Measurements from ENCODE around the gene KRT36. TPM values are rescaled to one million over a fixed set of nuclear protein-coding genes. Genes with fewer than 3 reads are reported as not detected.

Gene KRT36
- total RNA-seq, 6 donors from 2014 or later = not detected

DNA sequence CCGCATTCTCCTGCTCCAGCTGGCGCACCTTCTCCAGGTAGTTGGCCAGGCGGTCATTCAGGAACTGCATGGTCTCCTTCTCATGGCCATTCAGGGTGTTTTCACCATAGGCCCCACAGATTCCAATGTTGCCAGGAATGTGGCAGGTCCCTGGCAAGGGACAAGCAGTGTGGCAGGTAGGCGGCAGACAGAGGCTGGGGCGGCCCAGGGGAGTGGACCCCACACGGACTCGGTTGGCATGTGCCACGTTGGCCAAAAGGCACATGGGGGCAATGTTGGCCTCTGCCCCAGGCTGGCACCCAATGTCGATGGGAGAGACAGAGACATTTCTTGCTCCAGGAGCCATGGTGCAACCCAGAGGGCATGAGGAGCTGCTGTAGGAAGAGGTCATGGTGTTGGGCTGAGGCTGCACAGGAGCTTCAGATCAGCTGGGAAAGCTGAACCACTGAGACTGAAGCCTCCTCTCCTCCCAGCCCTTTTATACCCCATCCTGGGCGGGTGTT is 49.1 kb downstream of the KRT36 start, which contains the start of gene KRT38:
Gene KRT38 (minus strand): TSS at position 453 of the 503 bp plus-strand sequence. CDS start 62 bp downstream, at position 391.
- 94 to 97% methylated on average over 4 to 10 of the region's 10 CpGs for WGBS, 2 donors
- H3K9me3 ChIP-seq = no peaks in the 10 kb centered on the region
- ATAC-seq (ENCODE audit: low FRiP score in 2 of 2) (no peak), DNase-seq (peak in 1 of 2 donors; percentile 51)
- no peaks in the 10 kb centered on the region for H3K4me1 ChIP-seq
- no peaks in the 10 kb centered on the region for H3K36me3 ChIP-seq
- H3K27me3 ChIP-seq = no peaks in the 10 kb centered on the region
- no peak within 1 kb of the TSS for H3K4me3 ChIP-seq
- TF ChIP-seq CTCF (IDR thresholded peaks at IDR 0.05) (no peak), POLR2A (IDR thresholded peaks at IDR 0.05) (no peak), EP300 (IDR thresholded peaks at IDR 0.05) (no peak), POLR2AphosphoS5 (IDR thresholded peaks at IDR 0.05) (no peak)
- H3K27ac ChIP-seq = no peak within 1 kb of the TSS

- Histone ChIP-seq H3K9me3 (no peaks in the 10 kb centered on the region), H3K27me3 (no peaks in the 10 kb centered on the region), H3K4me1 (no peaks in the 10 kb centered on the region), H3K27ac (no peak overlapping the region), H3K36me3 (no peaks in the 10 kb centered on the region), H3K4me3 (no peak overlapping the region)
- TF ChIP-seq POLR2A (IDR thresholded peaks at IDR 0.05) (no peak), CTCF (IDR thresholded peaks at IDR 0.05) (no peak)
- ATAC-seq (ENCODE audit: low FRiP score in 2 of 2) = no peak
- DNase-seq = no peak
- WGBS, 2 donors = 81 to 82% methylated on average over 4 of the region's 5 CpGs
These were observed 50.3 kb downstream of the KRT36 start for GRCh38 chr17:41439375-41439774.

- Histone ChIP-seq H3K4me1 (no peaks in the 10 kb centered on the region), H3K9me3 (no peaks in the 10 kb centered on the region), H3K27me3 (no peaks in the 10 kb centered on the region), H3K27ac (no peak overlapping the region), H3K4me3 (no peak overlapping the region), H3K36me3 (no peaks in the 10 kb centered on the region)
- 82 to 89% methylated on average over 9 of the region's 9 CpGs for whole genome bisulfite sequencing, 2 donors
- DNase-seq (no peak), ATAC-seq (ENCODE audit: low FRiP score in 2 of 2) (no peak)
- TF ChIP-seq CTCF (IDR thresholded peaks at IDR 0.05) = no peak
- TF ChIP-seq POLR2AphosphoS5 (IDR thresholded peaks at IDR 0.05) = no peak
- no peak for TF ChIP-seq EP300 (IDR thresholded peaks at IDR 0.05)
- TF ChIP-seq POLR2A (IDR thresholded peaks at IDR 0.05) = no peak
These were observed 51.9 kb downstream of the KRT36 start for GRCh38 chr17:41437769-41438168.

DNA sequence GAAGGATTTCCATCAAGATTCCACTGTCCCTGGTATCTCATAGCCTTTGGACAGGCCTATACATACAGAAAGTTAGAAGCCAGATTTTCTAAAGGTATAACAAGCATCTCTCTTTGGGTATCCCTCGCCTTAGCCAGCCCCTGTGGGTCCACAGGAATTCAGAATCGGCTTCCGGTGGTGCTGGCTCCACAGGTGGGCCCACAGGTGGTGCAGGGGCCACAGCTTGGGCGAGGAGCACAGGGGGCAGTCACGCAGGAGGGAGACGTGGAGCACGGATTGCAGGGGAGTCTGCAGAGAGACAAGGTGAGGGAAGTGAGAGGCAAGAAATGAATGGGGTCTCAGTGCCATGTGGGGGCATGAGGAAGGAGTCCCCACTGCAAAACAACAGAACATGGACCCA is 52.5 kb downstream of the KRT36 start:
- no peaks in the 10 kb centered on the region for H3K4me1 ChIP-seq

More for the DNA sequence above, 52.5 kb downstream of the KRT36 start:
- Histone ChIP-seq H3K27me3 (no peaks in the 10 kb centered on the region), H3K9me3 (no peaks in the 10 kb centered on the region), H3K36me3 (no peaks in the 10 kb centered on the region), H3K27ac (no peak overlapping the region), H3K4me3 (no peak overlapping the region)
- ATAC-seq (ENCODE audit: low FRiP score in 2 of 2) (no peak), DNase-seq (peak in 1 of 2 donors; percentile 38)
- TF ChIP-seq CTCF (IDR thresholded peaks at IDR 0.05) (no peak), POLR2AphosphoS5 (IDR thresholded peaks at IDR 0.05) (no peak), EP300 (IDR thresholded peaks at IDR 0.05) (no peak), POLR2A (IDR thresholded peaks at IDR 0.05) (no peak)
- WGBS, 2 donors = 79 to 82% methylated on average over 7 of the region's 7 CpGs

Small RNA genes lying within 50 kb of the gene (small RNA-seq; reads per million reads assigned to genes)
- gene RNU2-32P = 0 to 0.44 (median 0.07) reads per million in 4 donors

Other genes with a start within 250 kb of the KRT36 start
- not detected for gene KRTAP9-4, start 240.2 kb downstream of the KRT36 start, total RNA-seq
- gene KRTAP9-9, start 234.5 kb downstream of the KRT36 start, total RNA-seq = not detected
- not detected for gene KRTAP9-6, start 224.5 kb downstream of the KRT36 start, total RNA-seq
- gene KRTAP9-7, start 214.2 kb downstream of the KRT36 start, total RNA-seq = not detected
- not detected for gene KRTAP29-1, start 187.1 kb downstream of the KRT36 start, total RNA-seq
- not detected for gene KRTAP16-1, start 180.6 kb downstream of the KRT36 start, total RNA-seq
- gene KRTAP17-1, start 174.2 kb downstream of the KRT36 start, total RNA-seq = not detected
- not detected for gene KRT33A, start 139.1 kb downstream of the KRT36 start, total RNA-seq
- gene KRT33B, start 120.1 kb downstream of the KRT36 start, total RNA-seq = not detected
- gene KRT34, start 107.6 kb downstream of the KRT36 start, total RNA-seq = not detected
- gene KRT31, start 92.3 kb downstream of the KRT36 start, total RNA-seq = not detected
- gene KRT37, start 65.3 kb downstream of the KRT36 start, total RNA-seq = not detected
- gene KRT38, start 48.9 kb downstream of the KRT36 start, total RNA-seq = not detected
- gene KRT32, start 22.5 kb downstream of the KRT36 start, total RNA-seq = not detected
- gene KRT35, start 8.8 kb downstream of the KRT36 start, total RNA-seq = not detected
- 10 to 100 TPM in 1 of 6 donors, 1 to 10 TPM in 5; 1.0 to 12.1 (median 7.2) TPM for gene KRT13, start 15.7 kb upstream of the KRT36 start, total RNA-seq
- gene KRT15, start 29.0 kb upstream of the KRT36 start, total RNA-seq = 10 to 100 TPM; 10.5 to 57.9 (median 19.2) TPM
- gene KRT19, start 38.4 kb upstream of the KRT36 start, total RNA-seq = 1,000 to 10,000 TPM in 1 of 6 donors, 100 to 1,000 TPM in 5; 235 to 1,101 (median 666) TPM
- not detected for gene KRT9, start 82.1 kb upstream of the KRT36 start, total RNA-seq
- gene KRT14, start 97.0 kb upstream of the KRT36 start, total RNA-seq = not detected
- not detected for gene KRT16, start 122.9 kb upstream of the KRT36 start, total RNA-seq
- 10 to 100 TPM in 4 of 6 donors, 1 to 10 TPM in 1, under 1 TPM in 1; 0.78 to 33.3 (median 18.0) TPM for gene KRT17, start 134.7 kb upstream of the KRT36 start, total RNA-seq
- gene EIF1, start 199.0 kb upstream of the KRT36 start, total RNA-seq = 100 to 1,000 TPM; 109 to 998 (median 405) TPM
- not detected for gene GAST, start 222.4 kb upstream of the KRT36 start, total RNA-seq
- 1 to 10 TPM in 1 of 6 donors, under 1 TPM in 3, not detected in 2; 0.14 to 1.0 (median 0.59) TPM for gene HAP1, start 244.7 kb upstream of the KRT36 start, total RNA-seq

Measured in upper lobe of left lung (tissue), 6 donors.